SW 1271 (cell line): ENCODE measurements around the gene QRICH1.
A peak's percentile ranks its signal among the peaks of the same experiment; 100 is the strongest.

Source experiments
- DNase-seq, 2 experiments: peaks; one replicate each; lab custom pipeline; 2025; lab: John Stamatoyannopoulos, UW

QRICH1 gene

GRCh38 chr3:49093853-49094767 lies at the start of gene QRICH1:
QRICH1 (minus strand) TSS chr3:49094071; CDS start chr3:49077017, 17,054 bp downstream.
- DNase-seq: peak; percentile 97 to 98

- no peak for DNase-seq
These were observed 46.2 kb upstream of the QRICH1 start for GRCh38 chr3:49140080-49140479.

GRCh38 chr3:49135499-49135898 lies 41.6 kb upstream of the QRICH1 start:
- DNase-seq: no peak

GRCh38 chr3:49134471-49135265 lies 40.8 kb upstream of the QRICH1 start:
- DNase-seq: peak in 1 of 2 experiments; percentile 23

- peak; percentile 33 to 68 for DNase-seq
These were observed 39.5 kb upstream of the QRICH1 start for GRCh38 chr3:49133226-49133951.

GRCh38 chr3:49132437-49133225 lies 38.8 kb upstream of the QRICH1 start, which contains the start of gene LAMB2:
LAMB2 (minus strand) TSS chr3:49133050; CDS start chr3:49132867, 183 bp downstream.
- peak; percentile 24 to 59 for DNase-seq

GRCh38 chr3:49132073-49132436 lies 38.2 kb upstream of the QRICH1 start:
- DNase-seq: no peak

GRCh38 chr3:49131576-49131975 lies 37.7 kb upstream of the QRICH1 start:
- no peak for DNase-seq

GRCh38 chr3:49131040-49131439 lies 37.2 kb upstream of the QRICH1 start:
- no peak for DNase-seq

- DNase-seq: no peak
These were observed 31.3 kb upstream of the QRICH1 start for GRCh38 chr3:49124991-49125670.

GRCh38 chr3:49124203-49124602 lies 30.3 kb upstream of the QRICH1 start:
- no peak for DNase-seq

- no peak for DNase-seq
These were observed 29.8 kb upstream of the QRICH1 start for GRCh38 chr3:49123687-49124086.

- DNase-seq: no peak
These were observed 29.1 kb upstream of the QRICH1 start for GRCh38 chr3:49122886-49123545.

GRCh38 chr3:49122451-49122850 lies 28.6 kb upstream of the QRICH1 start:
- no peak for DNase-seq

GRCh38 chr3:49122022-49122421 lies 28.2 kb upstream of the QRICH1 start:
- no peak for DNase-seq

- no peak for DNase-seq
These were observed 27.4 kb upstream of the QRICH1 start for GRCh38 chr3:49121132-49121736.

- DNase-seq: peak; percentile 52 to 73
These were observed 26.7 kb upstream of the QRICH1 start, which contains the start of gene USP19 for GRCh38 chr3:49120438-49121131. USP19 (minus strand) TSS chr3:49120823; CDS start chr3:49119145, 1,678 bp downstream.

- DNase-seq: no peak
These were observed 26.2 kb upstream of the QRICH1 start for GRCh38 chr3:49120096-49120437.

GRCh38 chr3:49119439-49119838 lies 25.6 kb upstream of the QRICH1 start:
- no peak for DNase-seq
